HEK293 (cell line): ENCODE measurements around the gene CNIH3.

Experiments used
- ZBTB20 ChIP-seq: fragments of 450-650 bp; formaldehyde crosslinking; IDR thresholded peaks from 2 replicates; pipeline ENCODE4 v1.5.1; 2016; ENCODE audit warnings: missing biosample characterization, missing genetic modification characterization
- ZBTB8A ChIP-seq: fragments of 450-650 bp; formaldehyde crosslinking; IDR thresholded peaks from 2 replicates; pipeline ENCODE4 v1.5.1; 2016; ENCODE audit warnings: missing biosample characterization, missing genetic modification characterization
- ZNF239 ChIP-seq: fragments of 450-650 bp; formaldehyde crosslinking; IDR thresholded peaks from 2 replicates; pipeline ENCODE4 v1.5.1; 2016; ENCODE audit warnings: missing biosample characterization, missing genetic modification characterization
- TF ChIP-seq, protein P1 (sequence below): fragments of 450-650 bp; formaldehyde crosslinking; IDR thresholded peaks from 2 replicates; pipeline ENCODE4 v1.5.1; 2016; ENCODE audit warnings: missing biosample characterization, missing genetic modification characterization
- TF ChIP-seq, protein P2 (sequence below): fragments of 450-650 bp; IDR thresholded peaks from 2 replicates; pipeline ENCODE4 v1.5.1; 2018; ENCODE audit warnings: missing biosample characterization, mild to moderate bottlenecking, missing genetic modification characterization
- TF ChIP-seq, protein P3 (sequence below): fragments of 450-650 bp; formaldehyde crosslinking; IDR thresholded peaks from 2 replicates; pipeline ENCODE4 v1.5.1; 2017; ENCODE audit warnings: missing biosample characterization, mild to moderate bottlenecking, missing genetic modification characterization, moderate library complexity

DNA sequence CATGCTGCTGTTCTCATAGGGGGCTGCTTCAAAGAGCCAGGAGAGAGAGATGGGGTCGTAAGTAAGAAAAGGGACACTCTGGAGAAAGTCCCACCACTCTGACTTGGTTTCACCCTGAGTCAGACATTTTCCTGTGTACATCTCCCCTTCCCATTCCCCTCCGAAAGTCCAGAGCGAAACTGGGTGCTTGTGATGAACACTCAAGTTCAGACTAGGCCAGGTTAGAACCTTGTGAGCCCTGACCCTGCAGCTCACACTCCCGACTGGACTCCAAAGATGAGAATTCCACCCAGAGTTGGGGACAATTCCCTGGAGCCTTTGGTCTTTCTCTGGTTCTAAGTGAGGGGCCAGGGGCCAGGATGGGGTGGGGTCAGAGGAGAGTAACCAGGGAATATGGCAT is 139.5 kb downstream of the CNIH3 start:
- TF ChIP-seq, protein P1, sequence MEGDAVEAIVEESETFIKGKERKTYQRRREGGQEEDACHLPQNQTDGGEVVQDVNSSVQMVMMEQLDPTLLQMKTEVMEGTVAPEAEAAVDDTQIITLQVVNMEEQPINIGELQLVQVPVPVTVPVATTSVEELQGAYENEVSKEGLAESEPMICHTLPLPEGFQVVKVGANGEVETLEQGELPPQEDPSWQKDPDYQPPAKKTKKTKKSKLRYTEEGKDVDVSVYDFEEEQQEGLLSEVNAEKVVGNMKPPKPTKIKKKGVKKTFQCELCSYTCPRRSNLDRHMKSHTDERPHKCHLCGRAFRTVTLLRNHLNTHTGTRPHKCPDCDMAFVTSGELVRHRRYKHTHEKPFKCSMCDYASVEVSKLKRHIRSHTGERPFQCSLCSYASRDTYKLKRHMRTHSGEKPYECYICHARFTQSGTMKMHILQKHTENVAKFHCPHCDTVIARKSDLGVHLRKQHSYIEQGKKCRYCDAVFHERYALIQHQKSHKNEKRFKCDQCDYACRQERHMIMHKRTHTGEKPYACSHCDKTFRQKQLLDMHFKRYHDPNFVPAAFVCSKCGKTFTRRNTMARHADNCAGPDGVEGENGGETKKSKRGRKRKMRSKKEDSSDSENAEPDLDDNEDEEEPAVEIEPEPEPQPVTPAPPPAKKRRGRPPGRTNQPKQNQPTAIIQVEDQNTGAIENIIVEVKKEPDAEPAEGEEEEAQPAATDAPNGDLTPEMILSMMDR = no peak
- TF ChIP-seq, protein P2, sequence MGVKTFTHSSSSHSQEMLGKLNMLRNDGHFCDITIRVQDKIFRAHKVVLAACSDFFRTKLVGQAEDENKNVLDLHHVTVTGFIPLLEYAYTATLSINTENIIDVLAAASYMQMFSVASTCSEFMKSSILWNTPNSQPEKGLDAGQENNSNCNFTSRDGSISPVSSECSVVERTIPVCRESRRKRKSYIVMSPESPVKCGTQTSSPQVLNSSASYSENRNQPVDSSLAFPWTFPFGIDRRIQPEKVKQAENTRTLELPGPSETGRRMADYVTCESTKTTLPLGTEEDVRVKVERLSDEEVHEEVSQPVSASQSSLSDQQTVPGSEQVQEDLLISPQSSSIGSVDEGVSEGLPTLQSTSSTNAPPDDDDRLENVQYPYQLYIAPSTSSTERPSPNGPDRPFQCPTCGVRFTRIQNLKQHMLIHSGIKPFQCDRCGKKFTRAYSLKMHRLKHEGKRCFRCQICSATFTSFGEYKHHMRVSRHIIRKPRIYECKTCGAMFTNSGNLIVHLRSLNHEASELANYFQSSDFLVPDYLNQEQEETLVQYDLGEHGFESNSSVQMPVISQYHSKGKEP (tag by site-specific recombination) = no peak
- TF ChIP-seq, protein P3, sequence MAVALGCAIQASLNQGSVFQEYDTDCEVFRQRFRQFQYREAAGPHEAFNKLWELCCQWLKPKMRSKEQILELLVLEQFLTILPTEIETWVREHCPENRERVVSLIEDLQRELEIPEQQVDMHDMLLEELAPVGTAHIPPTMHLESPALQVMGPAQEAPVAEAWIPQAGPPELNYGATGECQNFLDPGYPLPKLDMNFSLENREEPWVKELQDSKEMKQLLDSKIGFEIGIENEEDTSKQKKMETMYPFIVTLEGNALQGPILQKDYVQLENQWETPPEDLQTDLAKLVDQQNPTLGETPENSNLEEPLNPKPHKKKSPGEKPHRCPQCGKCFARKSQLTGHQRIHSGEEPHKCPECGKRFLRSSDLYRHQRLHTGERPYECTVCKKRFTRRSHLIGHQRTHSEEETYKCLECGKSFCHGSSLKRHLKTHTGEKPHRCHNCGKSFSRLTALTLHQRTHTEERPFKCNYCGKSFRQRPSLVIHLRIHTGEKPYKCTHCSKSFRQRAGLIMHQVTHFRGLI = no peak
- TF ChIP-seq ZBTB8A (tag by site-specific recombination) (no peak), ZNF239 (tag by site-specific recombination) (no peak), ZBTB20 (tag by site-specific recombination) (no peak)
